ENCODE results near the gene MET.
"Not testable (repeated sequence)": the region's sequence is repeated elsewhere in the genome, so short reads cannot be mapped to it uniquely, and the experiment has no call there.

MET gene

GRCh38 chr7:116802144-116802745 is 130.2 kb downstream of the MET start:
- in situ Hi-C loops (cut with HindIII; ENCODE audit: low sequenced_read_pairs), result no loop called here

DNA sequence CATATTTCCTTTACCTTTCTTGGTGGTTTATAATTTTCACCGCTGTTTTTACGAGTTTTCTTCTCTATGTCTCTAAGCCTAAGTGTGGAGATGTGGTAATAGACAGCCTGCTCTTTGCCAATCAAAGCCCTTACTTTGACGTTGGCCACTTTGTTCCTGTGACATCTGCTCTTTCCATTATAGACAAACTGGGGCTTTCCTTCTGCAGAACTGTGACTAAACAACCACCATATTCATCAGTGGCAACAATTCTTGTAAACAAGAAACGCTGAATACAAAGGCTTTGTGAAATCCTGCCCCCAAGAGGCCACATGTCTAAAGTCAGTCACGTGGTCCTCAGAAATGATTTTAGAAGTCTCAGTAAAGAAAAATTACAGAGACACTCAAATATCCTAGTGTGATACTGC is 130.8 kb downstream of the MET start:
- in situ Hi-C loops (cut with HindIII; ENCODE audit: low sequenced_read_pairs), result no loop called here

GRCh38 chr7:116804471-116804870 is 132.5 kb downstream of the MET start:
- in situ Hi-C loops (cut with HindIII; ENCODE audit: low sequenced_read_pairs), result no loop called here

DNA sequence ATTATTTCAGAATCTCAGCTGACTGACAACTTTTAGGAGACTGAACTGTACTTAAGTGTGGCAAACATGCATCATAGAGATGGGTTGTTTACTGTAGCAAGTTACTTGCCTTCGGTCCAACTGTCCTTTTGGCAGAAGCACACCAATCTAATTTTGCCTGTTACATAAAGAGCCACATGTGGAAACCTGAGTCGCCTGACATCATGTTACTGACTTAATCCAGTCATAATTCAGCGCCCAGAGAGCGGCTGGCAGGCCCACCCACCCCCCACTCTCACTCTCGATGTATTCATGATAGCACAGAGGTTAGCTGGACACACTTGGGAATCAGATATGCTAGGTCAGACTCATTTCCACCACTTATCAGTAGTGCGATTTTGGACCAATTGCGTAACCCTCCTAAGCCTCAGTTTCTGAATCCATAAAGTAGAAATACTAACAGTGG is 133.1 kb downstream of the MET start:
- in situ Hi-C loops (cut with HindIII; ENCODE audit: low sequenced_read_pairs), result no loop called here

DNA sequence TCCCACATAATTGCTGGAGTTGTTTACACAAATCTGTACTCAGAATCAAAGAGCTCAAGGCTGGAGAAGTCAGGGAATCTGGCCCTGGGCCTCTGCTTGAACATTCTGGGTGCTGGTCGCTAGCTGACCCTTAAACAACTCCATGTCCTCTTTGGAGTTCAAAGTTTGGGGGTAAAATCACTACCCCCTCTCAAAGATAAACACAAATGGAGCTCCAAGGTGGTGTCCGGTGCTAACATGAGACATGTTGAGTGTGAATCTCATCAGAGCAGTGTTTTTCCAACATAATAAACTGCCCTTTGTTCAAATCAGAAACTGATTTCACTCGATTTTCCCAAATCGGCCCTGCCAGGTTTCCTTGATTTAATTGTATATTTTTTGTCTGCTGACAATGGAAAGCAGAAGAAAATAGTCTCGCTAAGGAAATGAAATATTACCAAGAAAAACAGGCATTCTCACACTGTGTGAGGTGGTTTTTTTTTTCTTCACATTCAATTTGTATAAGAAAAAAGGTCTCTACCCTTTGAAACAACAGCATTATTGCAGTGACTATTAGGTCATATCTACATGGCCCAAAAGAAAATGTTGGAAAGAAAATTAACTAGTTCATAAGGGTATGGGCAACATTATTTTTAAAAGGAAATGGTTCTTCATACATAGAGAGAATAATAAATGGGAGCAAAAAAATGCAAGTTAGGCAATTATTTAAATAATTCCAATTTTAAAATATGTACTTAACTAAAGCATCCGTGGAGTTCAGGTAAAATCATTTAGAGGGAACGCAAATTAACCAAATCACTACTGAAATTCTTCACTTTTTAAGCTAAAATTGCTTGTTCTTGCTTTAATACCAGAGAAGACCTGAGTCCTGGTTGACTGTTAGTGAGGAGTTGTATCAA is 134.3 kb downstream of the MET start:
- in situ Hi-C loops (cut with HindIII; ENCODE audit: low sequenced_read_pairs), result no loop called here

- in situ Hi-C loops (cut with HindIII; ENCODE audit: low sequenced_read_pairs), result no loop called here
These were observed 135.1 kb downstream of the MET start for GRCh38 chr7:116807011-116807560.

DNA sequence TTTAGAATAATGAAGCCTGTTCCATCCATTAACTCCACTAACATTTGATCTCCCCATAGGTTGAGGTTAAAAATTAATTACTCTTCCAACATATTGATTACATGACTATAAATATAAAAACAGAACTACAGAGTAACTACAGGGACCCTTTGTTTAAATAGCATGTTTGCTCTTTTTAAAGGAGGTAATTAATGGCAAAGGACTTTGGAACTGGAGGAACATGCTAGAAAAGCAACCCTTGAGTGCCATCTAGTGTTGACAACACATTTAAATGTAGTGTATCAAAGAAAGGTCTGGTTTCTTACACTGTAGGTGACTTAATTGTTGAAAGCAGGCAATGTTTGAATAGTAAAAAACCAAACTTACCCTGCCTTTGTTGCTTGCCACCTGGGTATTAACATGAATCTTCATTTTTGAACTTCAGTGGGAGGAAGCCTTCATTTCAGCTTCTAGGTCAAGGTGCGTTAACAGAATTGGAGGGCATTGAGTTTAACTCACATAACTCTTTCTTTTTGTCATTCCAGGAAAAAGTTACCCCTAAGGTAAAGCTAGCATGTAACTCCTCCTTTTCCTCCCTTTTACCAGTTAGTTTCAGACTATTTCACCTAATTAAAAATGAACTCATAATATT is 137.8 kb downstream of the MET start:
- in situ Hi-C loops (cut with HindIII; ENCODE audit: low sequenced_read_pairs), result no loop called here

GRCh38 chr7:116810267-116811116 is 138.5 kb downstream of the MET start:
- in situ Hi-C loops (cut with HindIII; ENCODE audit: low sequenced_read_pairs), result no loop called here

DNA sequence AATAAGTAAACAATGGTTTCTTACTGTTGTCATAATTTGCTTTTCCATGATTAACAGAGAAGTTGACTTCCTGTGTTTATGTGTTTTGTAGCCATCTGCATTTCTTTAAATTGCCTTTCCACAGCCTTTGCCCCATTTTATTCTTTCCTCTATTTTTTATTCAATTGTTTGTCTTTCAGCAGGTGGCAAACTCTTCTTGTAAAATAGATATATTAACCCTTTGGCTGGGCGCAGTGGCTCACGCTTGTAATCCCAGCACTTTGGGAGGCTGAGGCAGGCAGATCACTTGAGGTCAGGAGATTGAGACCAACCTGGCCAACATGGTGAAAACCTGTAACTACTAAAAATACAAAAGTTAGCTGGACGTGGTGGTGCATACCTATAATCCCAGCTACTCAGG is 139.8 kb downstream of the MET start:
- in situ Hi-C loops (cut with HindIII; ENCODE audit: low sequenced_read_pairs), result no loop called here

GRCh38 chr7:116812860-116813259 is 140.9 kb downstream of the MET start:
- in situ Hi-C loops (cut with HindIII; ENCODE audit: low sequenced_read_pairs), result no loop called here

DNA sequence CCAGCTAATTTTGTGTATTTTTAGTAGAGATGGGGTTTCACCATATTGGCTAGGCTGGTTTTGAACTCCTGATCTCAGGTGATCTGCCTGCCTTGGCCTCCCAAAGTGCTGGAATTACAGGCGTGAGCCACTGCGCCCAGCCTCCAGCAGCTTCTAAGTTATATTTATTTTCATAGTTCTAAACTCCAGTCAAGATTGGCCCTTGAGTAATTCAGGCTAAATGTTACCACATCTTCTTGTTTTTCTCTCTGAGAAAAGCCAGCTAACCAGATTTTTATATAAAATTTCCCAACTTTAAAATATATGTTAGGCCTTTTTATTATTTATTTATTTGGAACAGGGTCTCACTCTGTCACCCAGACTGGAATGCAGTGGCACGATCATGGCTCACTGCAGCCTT is 141.4 kb downstream of the MET start:
- in situ Hi-C loops (cut with HindIII; ENCODE audit: low sequenced_read_pairs), result not testable (repeated sequence)

GRCh38 chr7:116815041-116815440 is 143.0 kb downstream of the MET start:
- in situ Hi-C loops (cut with HindIII; ENCODE audit: low sequenced_read_pairs), result no loop called here

DNA sequence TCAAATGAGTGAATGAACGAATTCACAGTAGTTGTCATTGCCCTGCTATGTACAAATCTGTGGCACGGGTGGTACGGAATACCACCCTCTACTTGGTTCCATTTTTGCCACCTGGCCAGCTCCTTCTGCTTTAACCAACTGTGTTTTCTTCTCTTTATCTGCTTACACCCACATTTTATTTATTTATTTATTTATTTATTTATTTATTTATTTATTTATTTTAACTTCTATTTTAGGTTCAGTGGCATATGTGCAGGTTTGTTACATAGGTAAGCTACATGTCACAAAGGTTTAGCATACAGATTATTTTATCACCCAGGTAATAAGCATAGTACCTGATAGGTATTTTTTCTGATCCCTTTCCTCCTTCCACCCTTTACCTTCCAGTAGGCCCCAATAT is 148.2 kb downstream of the MET start:
- in situ Hi-C loops (cut with HindIII; ENCODE audit: low sequenced_read_pairs), result no loop called here

DNA sequence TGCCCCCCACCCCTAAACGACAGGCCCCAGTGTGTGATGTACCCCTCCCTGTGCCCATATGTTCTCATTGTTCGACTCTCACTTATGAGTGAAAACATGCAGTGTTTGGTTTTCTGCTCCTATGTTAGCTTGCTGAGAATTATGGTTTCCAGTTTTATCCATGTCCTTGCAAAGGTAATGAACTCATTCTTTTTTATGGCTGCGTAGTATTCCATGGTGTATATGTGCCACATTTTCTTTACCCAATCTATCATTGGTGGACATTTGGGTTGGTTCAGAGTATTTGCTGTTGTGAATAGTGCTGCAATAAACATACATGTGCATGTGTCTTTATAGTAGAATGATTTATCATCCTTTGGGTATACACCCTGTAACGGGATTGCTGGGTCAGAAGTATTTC is 149.7 kb downstream of the MET start:
- in situ Hi-C loops (cut with HindIII; ENCODE audit: low sequenced_read_pairs), result not testable (repeated sequence)

GRCh38 chr7:116824449-116824848 is 152.5 kb downstream of the MET start:
- in situ Hi-C loops (cut with HindIII; ENCODE audit: low sequenced_read_pairs), result no loop called here

DNA sequence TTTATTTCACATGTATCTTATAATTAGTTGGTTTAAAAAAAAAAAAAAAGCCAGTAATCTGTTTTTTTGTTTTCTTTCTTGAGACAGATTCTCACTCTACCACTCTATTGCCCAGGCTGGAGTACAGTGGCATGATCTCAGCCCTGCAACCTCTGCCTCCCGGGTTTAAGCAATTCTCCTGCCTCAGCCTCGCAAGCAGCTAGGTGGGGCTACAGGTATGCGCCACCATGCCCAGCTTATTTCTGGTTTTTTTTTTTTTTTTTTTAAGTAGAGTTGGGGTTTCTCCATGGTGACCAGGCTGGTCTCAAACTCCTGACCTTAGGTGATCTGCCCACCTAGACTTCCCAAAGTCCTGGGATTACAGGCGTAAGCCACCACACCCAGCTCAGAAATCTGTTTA is 156.3 kb downstream of the MET start:
- in situ Hi-C loops (cut with HindIII; ENCODE audit: low sequenced_read_pairs), result no loop called here

GRCh38 chr7:116829041-116829440 is 157.0 kb downstream of the MET start:
- in situ Hi-C loops (cut with HindIII; ENCODE audit: low sequenced_read_pairs), result no loop called here

DNA sequence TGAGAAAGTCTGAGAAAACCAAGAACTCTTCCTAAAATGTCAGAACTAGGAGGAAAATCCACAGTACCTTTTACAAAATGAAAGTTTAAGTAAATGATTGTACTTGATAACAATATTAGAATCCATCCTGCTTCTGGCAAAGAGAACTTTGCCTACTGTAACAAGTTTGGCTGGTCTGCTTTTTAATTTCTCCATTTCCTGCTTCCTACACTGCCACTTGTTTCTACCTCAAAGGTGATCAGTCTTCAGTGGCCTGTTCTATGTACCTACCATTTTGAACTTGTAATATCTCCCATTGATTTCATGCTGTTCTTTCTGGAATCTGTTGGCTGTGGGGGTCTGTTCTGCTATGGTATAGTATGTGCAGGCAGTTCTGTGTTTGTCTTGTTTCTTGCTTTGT is 157.5 kb downstream of the MET start:
- in situ Hi-C loops (cut with HindIII; ENCODE audit: low sequenced_read_pairs), result no loop called here

DNA sequence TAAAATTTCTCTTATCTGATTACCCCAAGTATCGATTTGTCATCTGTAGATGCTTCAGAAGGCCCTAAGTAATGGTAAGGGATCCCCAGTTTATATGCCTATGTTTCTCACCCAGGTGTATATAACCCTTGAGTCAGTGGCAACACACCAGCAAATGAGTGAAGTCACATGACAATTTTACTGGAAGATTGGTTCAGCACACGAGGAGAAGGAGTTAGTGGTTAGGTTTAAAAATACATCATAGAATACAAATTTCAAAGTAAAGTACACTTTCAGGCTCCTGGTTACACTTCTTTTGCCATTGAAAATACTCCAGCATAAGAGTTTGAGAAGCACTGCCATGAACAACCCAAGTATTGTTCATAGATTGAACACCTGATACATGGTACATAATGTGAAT is 160.7 kb downstream of the MET start:
- in situ Hi-C loops (cut with HindIII; ENCODE audit: low sequenced_read_pairs), result no loop called here

DNA sequence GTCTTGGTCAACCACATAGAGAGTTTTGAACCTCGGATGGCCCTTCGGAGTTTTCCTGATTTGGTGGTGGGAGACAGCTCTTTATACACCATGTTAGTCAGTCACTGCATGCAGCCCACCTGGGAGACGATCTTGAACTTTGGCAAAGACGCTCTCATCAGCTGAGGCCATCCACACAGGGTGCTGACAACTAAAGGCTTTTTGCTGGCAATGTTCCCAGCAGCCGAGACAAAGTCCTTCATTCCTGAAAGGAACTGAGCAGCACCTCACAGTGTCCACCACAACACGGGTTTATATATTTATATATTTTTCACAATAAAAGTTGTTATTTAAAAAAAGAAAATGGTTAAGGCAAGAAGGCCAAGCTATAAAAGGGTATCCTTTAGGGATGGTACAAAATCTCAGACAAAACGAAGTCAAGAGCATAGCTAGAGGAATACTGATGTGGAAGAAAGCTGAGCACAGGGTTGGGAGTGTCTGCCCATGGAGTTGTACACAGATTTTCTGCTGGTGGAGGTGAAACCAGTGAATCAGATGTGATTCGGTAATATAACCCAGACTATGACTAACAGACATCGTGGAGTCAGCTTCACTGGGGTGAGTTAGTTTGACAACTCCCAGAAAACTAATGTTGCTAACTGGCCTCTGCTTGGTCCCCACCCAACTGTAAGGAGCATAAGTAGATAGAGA is 163.0 kb downstream of the MET start:
- in situ Hi-C loops (cut with HindIII; ENCODE audit: low sequenced_read_pairs), result no loop called here

Measured in endothelial cell of hepatic sinusoid (primary cell).